Gastrocnemius medialis (tissue), 4 donors: ENCODE data around the gene AGAP1. TPM values are rescaled to one million over a fixed set of nuclear protein-coding genes. Genes with fewer than 3 reads are reported as not detected.

Experiments
- ATAC-seq, 2 donors: fragments of 150-250 bp; one replicate each; pipeline ENCODE4 v1.9.1; 2016
- DNase-seq, 2 donors: peaks; one replicate each; pipeline ENCODE4 v3.0.0-alpha.2; 2019
- H3K27ac ChIP-seq, 4 donors: fragments of 200-600 bp; sonication (generic); 1 replicate in 1 of 4; 2 replicates in 3 of 4; pipeline ENCODE4 v1.5.1; 2016 to 2018; ENCODE audit warnings: mild to moderate bottlenecking in 2 of 4, moderate library complexity in 1 of 4
- H3K27me3 ChIP-seq, 3 donors: fragments of 200-600 bp; sonication (generic) in 2 of 3; 1 replicate in 1 of 3; 2 replicates in 2 of 3; pipeline versions ENCODE4 v1.5.1 to v1.6.0; 2016 to 2019; ENCODE audit warnings: mild to moderate bottlenecking in 1 of 3, moderate library complexity in 1 of 3
- H3K36me3 ChIP-seq, 2 donors: fragments of 200-600 bp; sonication (generic) in 1 of 2; one replicate each; pipeline ENCODE4 v1.5.1; 2017 to 2018
- H3K4me1 ChIP-seq, 2 donors: fragments of 200-600 bp; sonication (generic) in 1 of 2; one replicate each; pipeline ENCODE4 v1.5.1; 2016 to 2017; ENCODE audit warnings: mild to moderate bottlenecking in 2 of 2
- H3K4me3 ChIP-seq, 4 donors: fragments of 200-600 bp; sonication (generic) in 3 of 4; 1 replicate in 1 of 4; 2 replicates in 3 of 4; pipeline ENCODE4 v1.5.1; 2016 to 2019; ENCODE audit warnings: mild to moderate bottlenecking in 2 of 4
- H3K9me3 ChIP-seq, 3 donors: fragments of 200-600 bp; sonication (generic) in 2 of 3; 1 replicate in 1 of 3; 2 replicates in 2 of 3; pipeline ENCODE4 v1.5.1; 2016 to 2019
- POLR2A ChIP-seq, 2 donors: fragments of 450-650 bp; IDR thresholded peaks; one replicate each; pipeline ENCODE4 v1.6.1; 2017; ENCODE audit warnings: antibody characterized with exemption in 2 of 2, mild to moderate bottlenecking in 2 of 2, moderate library complexity in 2 of 2
- in situ Hi-C, 4 donors: fragments of 200-750 bp; cut with MboI; loops; one replicate each; pipeline versions ENCODE4 v1.15.0 to v1.8.0; 2017; ENCODE audit warnings: low sequenced_read_pairs in 4 of 4
- intact Hi-C: fragments of 100-400 bp; cut with DNase I; formaldehyde crosslinking; loops from one replicate; pipeline ENCODE4 v1.15.1; 2023; ENCODE audit warnings: low total_unique reads
- total RNA-seq, 4 donors: library from RNA; depleted of rRNA; stranded (reverse); fragments of >200 nt; gene quantifications; one replicate each; pipeline versions ENCODE4 v1.1.0 to v1.2.3, GENCODE V29; 2016
- TF ChIP-seq, protein P1 (sequence below), 5 experiments: fragments of 450-650 bp in 3 of 5; fragments of 200-600 bp in 2 of 5; sonication (generic) in 2 of 5; IDR thresholded peaks in 4 of 5; conservative IDR thresholded peaks in 1 of 5; 1 replicate in 4 of 5; 2 replicates in 1 of 5; pipeline ENCODE4 v1.5.1; 2016 to 2019; ENCODE audit warnings: antibody characterized with exemption in 5 of 5, mild to moderate bottlenecking in 3 of 5, moderate library complexity in 3 of 5

Gene AGAP1
- total RNA-seq, 4 donors from 2014 or later, result 8.5 to 26.8 (median 14.4) TPM

DNA sequence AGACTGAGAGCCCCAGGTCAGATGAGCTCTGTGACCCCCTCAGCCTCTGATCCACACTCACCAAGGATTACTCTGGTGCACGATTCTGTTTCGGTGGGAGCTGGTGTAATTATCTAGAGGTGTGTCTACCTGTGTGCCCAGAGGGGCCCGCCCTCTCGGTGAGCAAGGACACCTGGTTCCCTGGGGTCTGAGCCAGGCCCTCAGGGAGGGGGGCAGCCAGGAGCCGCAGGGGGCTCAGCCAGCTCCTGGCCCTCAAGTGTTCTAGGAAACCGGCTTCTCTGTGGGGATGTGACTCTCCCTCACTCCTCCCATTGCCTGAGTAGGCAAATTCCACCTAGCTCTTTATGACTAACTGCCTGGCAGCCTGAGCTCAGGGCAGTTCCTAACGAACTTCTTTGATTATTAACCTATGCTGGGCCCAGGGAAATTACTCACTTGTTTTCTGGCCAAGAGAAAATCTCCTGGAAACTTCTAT lies 17.4 kb downstream of the AGAP1 start:
- in situ Hi-C loops (no loop called here), intact Hi-C loops (no loop called here)
- DNase-seq, result no peak
- no peaks in the 10 kb centered on the region for H3K27me3 ChIP-seq
- no peak for ATAC-seq
- no peak overlapping the region for H3K4me3 ChIP-seq
- peaks cover 19 to 41% of the 10 kb centered on the region in 2 donors for H3K4me1 ChIP-seq
- no peaks in the 10 kb centered on the region for H3K9me3 ChIP-seq
- no peak for TF ChIP-seq POLR2A (IDR thresholded peaks at IDR 0.05)
- TF ChIP-seq, protein P1, sequence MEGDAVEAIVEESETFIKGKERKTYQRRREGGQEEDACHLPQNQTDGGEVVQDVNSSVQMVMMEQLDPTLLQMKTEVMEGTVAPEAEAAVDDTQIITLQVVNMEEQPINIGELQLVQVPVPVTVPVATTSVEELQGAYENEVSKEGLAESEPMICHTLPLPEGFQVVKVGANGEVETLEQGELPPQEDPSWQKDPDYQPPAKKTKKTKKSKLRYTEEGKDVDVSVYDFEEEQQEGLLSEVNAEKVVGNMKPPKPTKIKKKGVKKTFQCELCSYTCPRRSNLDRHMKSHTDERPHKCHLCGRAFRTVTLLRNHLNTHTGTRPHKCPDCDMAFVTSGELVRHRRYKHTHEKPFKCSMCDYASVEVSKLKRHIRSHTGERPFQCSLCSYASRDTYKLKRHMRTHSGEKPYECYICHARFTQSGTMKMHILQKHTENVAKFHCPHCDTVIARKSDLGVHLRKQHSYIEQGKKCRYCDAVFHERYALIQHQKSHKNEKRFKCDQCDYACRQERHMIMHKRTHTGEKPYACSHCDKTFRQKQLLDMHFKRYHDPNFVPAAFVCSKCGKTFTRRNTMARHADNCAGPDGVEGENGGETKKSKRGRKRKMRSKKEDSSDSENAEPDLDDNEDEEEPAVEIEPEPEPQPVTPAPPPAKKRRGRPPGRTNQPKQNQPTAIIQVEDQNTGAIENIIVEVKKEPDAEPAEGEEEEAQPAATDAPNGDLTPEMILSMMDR (IDR thresholded peaks at IDR 0.05 in 4 of 5, conservative IDR thresholded peaks at IDR 0.05 in 1 of 5), result no peak
- no peaks in the 10 kb centered on the region for H3K36me3 ChIP-seq
- H3K27ac ChIP-seq, result no peak overlapping the region

- ATAC-seq, result no peak
- no peak for DNase-seq
- Histone ChIP-seq H3K4me3 (no peak overlapping the region), H3K9me3 (no peaks in the 10 kb centered on the region), H3K27me3 (no peaks in the 10 kb centered on the region), H3K36me3 (no peaks in the 10 kb centered on the region), H3K4me1 (peaks cover 12 to 33% of the 10 kb centered on the region in 2 donors), H3K27ac (no peak overlapping the region)
- intact Hi-C loops, result no loop called here
- TF ChIP-seq, protein P1 (IDR thresholded peaks at IDR 0.05 in 4 of 5, conservative IDR thresholded peaks at IDR 0.05 in 1 of 5), result no peak
- TF ChIP-seq POLR2A (IDR thresholded peaks at IDR 0.05), result no peak
- in situ Hi-C loops, result no loop called here
Observed at GRCh38 chr2:235511751-235512698, 18.2 kb downstream of the AGAP1 start.

DNA sequence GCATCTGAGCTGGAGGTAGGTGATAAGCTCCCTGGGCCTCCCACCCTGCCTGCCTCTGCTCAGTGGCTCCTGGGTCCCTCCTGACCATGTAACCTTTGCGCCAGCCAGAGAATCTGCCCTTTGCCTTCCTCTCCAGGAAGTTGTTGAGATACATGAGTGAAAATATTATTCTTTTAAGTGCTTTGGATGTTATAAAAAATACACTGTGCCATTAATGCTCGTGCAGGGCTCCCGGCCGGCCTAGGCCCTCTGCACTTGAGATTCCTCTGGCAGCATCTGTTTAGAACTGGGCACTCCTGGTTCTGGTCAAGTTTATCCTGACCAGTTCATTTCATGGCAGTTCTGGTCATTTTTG lies 18.8 kb downstream of the AGAP1 start:
- no peaks in the 10 kb centered on the region for H3K27me3 ChIP-seq
- intact Hi-C loops, result no loop called here
- no peaks in the 10 kb centered on the region for H3K36me3 ChIP-seq
- DNase-seq, result no peak
- no peaks in the 10 kb centered on the region for H3K9me3 ChIP-seq
- no peak overlapping the region for H3K27ac ChIP-seq
- H3K4me1 ChIP-seq, result peaks cover 7 to 28% of the 10 kb centered on the region in 2 donors
- no peak overlapping the region for H3K4me3 ChIP-seq
- no peak for ATAC-seq
- TF ChIP-seq POLR2A (IDR thresholded peaks at IDR 0.05), result no peak
- TF ChIP-seq, protein P1 (IDR thresholded peaks at IDR 0.05 in 4 of 5, conservative IDR thresholded peaks at IDR 0.05 in 1 of 5), result no peak
- in situ Hi-C loops, result no loop called here

GRCh38 chr2:235513984-235514626 lies 20.3 kb downstream of the AGAP1 start:
- DNase-seq (no peak), ATAC-seq (no peak)
- H3K4me1 ChIP-seq, result peaks cover 17 to 34% of the 10 kb centered on the region in 2 donors
- no peak overlapping the region for H3K4me3 ChIP-seq
- intact Hi-C loops, result no loop called here
- TF ChIP-seq, protein P1 (IDR thresholded peaks at IDR 0.05 in 4 of 5, conservative IDR thresholded peaks at IDR 0.05 in 1 of 5), result no peak
- TF ChIP-seq POLR2A (IDR thresholded peaks at IDR 0.05), result no peak
- H3K27ac ChIP-seq, result no peak overlapping the region
- no peaks in the 10 kb centered on the region for H3K9me3 ChIP-seq
- no peaks in the 10 kb centered on the region for H3K27me3 ChIP-seq
- in situ Hi-C loops, result no loop called here
- no peaks in the 10 kb centered on the region for H3K36me3 ChIP-seq
